NCI-H748 (cell line): ENCODE measurements around the gene EPN3.

Experiments
- DNase-seq: peaks from one replicate; lab custom pipeline; 2025; ENCODE audit not compliant: unreplicated experiment; lab: John Stamatoyannopoulos, UW

Gene EPN3

GRCh38 chr17:50547736-50548083 is 15.2 kb downstream of the EPN3 start:
- DNase-seq = no peak

DNA sequence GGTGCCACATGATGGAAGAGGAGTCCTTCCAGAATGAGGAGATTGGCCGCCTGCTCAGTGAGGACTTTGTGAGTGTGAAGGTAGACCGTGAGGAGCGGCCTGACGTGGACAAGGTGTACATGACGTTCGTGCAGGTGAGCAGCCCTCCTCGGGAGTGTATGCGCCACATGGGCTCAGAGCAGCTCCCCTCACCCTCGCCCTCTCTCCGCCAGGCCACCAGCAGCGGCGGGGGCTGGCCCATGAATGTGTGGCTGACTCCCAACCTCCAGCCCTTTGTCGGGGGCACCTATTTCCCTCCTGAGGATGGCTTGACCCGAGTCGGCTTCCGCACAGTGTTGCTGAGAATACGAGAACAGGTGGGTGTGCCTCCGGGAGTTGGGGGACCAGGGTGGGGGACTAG is 16.3 kb downstream of the EPN3 start:
- DNase-seq = no peak

DNA sequence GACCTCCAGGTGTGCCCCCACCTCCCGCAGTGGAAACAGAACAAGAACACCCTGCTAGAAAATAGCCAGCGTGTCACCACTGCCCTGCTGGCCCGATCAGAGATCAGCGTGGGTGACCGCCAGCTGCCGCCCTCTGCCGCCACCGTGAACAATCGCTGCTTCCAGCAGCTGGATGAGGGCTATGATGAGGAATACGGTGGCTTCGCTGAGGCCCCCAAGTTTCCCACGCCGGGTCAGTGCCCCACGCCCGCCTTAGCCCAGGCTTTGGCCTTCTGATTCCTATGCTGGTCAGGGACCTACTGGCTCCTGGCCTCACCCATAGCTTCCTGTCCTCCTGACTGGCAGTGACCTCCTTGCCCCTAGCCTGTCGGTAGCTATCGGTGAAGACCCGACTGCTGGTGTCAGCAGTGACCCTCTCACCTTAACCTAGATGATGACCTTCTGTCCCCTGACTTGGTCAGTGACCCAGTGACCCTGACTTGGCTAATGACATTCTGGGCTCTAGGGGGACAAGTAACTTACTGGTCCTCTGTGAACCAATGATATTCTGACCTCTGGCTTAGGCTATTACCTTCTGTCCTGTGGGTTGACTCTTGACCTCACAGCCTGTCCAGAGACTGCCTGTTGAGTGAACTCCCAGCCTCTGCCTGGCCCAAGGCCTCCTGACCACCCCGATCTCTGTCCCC is 16.9 kb downstream of the EPN3 start:
- no peak for DNase-seq

GRCh38 chr17:50549969-50550368 is 17.4 kb downstream of the EPN3 start:
- DNase-seq = no peak

DNA sequence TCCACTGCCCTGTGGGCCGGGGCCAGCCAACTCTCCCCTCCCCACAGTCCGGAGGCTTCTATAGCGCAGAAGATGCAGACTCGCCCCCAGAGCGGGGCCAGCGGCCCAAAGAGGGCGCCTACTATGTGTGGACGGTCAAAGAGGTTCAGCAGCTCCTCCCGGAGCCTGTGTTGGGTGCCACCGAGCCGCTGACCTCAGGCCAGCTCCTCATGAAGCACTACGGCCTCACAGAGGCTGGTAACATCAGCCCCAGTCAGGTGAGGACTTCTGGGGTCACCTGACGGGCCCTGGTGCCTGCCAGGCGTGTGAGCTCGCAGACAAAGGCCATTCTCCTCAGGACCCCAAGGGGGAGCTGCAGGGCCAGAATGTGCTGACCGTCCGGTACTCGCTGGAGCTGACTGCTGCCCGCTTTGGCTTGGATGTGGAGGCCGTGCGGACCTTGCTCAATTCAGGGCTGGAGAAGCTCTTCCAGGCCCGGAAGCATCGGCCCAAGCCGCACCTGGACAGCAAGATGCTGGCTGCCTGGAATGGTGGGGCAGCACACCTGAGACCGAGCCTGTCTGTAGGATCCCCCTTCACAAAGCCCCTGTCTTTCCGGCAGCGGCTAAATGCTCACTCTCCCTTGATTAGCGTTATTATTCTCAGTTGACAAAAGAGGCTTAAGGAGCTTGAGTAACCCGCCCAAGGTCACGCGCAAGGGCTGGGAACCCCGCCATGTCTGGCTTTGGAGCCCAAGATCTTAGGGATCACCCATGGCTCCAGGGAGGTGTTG is 18.3 kb downstream of the EPN3 start:
- DNase-seq = peak; percentile 68

DNA sequence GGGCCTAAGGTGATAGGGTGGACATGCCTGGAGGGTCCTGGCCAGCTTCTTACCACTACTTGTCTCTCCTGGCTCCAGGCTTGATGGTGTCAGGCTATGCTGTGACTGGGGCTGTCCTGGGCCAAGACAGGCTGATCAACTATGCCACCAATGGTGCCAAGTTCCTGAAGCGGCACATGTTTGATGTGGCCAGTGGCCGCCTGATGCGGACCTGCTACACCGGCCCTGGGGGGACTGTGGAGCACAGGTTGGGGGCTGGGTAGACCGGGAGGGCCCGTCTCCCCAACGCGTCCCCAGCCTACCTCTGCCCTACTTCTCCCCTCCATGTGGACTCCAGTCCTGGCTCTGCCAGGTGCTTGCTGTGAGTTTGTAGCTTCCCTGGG is 18.9 kb downstream of the EPN3 start:
- no peak for DNase-seq

GRCh38 chr17:50551884-50552283 is 19.3 kb downstream of the EPN3 start:
- no peak for DNase-seq

- no peak for DNase-seq
Measured at GRCh38 chr17:50554201-50554600, 21.7 kb downstream of the EPN3 start.

DNA sequence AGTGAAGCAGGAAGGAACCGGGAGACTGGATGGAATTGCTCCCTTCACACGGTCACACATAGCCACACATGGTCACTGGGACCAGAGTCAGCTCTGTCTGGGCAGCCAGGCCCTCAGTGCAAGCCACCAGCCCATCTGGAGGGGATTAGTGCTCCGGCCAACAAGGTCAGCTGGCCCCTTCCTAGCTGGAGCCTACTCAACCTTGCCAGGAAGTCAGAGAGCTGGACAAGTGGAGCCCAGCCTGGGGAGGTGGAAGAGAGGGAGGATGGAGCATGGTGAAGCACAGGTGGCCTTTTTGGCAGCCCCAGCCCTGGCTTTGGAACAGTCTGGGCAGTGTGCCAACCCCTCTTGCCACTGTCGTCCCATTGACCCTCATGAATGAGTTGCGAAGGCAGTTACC is 24.3 kb downstream of the EPN3 start:
- peak; percentile 52 for DNase-seq

DNA sequence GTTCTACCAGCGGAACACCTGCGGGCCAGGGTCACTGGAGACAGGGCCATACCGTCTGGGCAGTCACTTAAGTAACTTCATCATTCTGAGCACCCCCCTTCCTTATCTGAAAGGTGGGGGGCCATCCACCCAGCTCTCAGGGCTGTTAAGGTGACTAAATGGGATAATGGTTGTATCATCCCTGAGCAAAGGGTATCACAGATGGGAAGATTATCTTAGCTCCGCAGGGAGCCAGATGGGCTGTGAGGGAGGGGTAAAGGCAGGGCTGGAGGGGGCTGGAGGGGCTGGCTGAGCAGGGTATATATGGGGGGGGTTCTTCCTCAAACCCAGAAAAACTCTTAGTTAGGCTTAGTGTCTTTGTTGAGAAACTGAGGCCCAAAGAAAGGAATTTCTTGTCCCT is 25.1 kb downstream of the EPN3 start:
- DNase-seq = no peak

GRCh38 chr17:50558091-50558490 is 25.6 kb downstream of the EPN3 start:
- no peak for DNase-seq

- no peak for DNase-seq
Measured at GRCh38 chr17:50558581-50558940, 26.0 kb downstream of the EPN3 start.

DNA sequence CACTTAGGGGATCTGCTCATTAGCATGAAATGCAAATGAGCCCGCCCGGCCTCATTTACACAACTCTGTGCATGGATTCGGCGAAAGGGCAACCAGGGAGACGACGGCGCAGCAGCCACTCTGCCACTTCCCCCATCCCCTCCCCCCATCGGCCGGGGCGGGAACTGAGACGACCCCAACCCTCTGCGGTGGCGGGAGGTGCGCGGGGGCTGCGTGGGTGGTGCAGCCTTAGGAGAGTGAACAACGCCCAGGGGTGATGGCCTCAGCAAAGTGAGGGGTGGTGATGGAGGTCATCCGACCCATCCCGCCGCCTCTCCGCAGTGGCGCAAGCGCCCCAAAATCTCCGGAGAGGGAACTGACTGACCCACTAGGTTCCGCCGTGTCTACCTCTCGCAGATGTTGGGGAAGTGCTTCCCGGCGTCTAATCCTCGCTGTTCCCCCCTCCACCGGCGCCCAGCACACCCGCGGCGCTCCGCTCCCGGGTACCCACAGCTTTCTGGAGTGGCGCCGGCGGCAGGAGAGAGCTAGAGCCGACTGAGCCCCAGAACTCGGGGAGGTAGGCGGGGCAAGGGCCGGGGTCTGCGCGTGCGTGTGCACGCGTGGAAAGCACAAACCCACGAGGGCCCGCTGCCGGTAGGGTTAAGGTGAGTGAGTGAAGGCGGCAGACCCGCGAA is 26.5 kb downstream of the EPN3 start:
- no peak for DNase-seq

- DNase-seq = peak; percentile 56
Measured at GRCh38 chr17:50559674-50560184, 27.2 kb downstream of the EPN3 start.

DNA sequence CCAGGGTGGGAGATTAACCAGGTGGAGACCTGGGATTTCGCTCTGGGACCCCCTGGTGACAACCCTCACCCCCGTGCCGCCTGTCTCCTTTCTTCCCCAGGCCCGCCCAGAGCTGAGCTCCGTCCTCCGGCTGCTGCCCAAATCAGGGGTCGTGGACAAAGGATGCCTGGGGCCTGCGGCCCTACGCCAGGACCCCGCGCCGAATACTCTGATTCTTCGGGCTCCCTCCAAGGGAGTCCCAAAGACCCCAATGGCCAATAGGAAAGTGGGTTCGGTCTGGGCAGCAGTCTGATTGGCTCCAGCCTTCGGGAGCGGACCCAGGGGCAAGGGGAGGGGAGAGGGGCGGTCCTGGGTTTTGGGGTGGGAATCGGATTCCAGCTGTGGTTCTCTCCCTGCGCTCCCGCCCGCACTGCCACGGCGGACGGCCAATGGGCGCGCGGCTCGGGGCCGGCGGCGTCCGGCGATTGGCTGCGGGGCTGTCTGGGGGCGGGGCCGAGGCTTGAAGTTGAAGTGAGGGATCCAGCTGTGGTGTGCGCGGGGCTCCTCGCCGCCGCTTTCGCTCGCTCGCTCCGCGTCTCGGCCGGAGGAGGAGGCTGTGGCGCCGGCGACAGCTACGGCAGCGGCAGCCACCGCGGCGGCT is 27.8 kb downstream of the EPN3 start, which contains the start of gene CACNA1G:
Gene CACNA1G, plus strand, starts transcription at position 531 of the 640 bp plus-strand sequence. CDS start 745 bp downstream, outside the sequence.
- DNase-seq = peak; percentile 89

DNA sequence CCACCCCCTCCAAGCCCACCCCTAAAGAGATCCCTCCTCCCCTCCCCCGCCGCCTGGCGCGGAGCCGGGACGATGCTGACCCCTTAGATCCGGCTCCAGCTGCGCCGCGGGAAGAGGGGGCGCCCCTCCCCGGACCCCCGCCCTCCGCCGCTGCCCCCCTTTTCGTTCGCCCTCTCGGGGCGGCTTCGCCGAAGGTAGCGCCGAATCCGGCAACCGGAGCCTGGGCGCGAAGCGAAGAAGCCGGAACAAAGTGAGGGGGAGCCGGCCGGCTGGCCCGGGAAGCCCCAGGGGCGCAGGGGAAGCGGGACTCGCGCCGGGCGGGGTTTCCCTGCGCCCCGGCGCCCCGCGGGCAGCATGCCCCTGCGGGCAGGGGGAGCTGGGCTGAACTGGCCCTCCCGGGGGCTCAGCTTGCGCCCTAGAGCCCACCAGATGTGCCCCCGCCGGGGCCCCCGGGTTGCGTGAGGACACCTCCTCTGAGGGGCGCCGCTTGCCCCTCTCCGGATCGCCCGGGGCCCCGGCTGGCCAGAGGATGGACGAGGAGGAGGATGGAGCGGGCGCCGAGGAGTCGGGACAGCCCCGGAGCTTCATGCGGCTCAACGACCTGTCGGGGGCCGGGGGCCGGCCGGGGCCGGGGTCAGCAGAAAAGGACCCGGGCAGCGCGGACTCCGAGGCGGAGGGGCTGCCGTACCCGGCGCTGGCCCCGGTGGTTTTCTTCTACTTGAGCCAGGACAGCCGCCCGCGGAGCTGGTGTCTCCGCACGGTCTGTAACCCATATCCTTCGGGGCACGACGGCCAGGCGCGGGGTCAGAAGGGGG is 28.6 kb downstream of the EPN3 start:
- peak; percentile 39 for DNase-seq

- DNase-seq = no peak
Measured at GRCh38 chr17:50561746-50562141, 29.2 kb downstream of the EPN3 start.

- no peak for DNase-seq
Measured at GRCh38 chr17:50562242-50563091, 29.9 kb downstream of the EPN3 start.

DNA sequence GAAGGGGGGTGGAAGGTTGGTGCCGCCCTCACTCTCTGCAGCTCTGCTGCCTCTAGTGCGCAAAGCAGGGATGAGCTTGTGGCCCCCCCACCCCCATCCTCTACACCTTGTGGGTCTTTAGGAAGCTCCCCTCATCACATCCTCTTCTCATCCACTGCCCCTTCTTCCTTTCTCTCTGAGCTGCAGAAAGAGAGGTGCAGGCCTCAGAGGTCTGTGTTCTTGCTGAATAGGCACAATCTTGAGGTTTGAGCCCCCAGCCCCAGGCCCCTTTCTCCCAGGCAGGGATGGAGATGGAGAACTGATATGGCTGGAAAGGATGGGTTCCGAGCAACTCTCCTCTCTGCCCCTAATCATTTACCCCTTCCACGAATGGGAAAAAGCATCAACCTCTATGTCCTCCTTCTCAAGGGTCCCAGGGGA is 30.6 kb downstream of the EPN3 start:
- DNase-seq = no peak

GRCh38 chr17:50564916-50565315 is 32.4 kb downstream of the EPN3 start:
- DNase-seq = no peak
